Measurements from ENCODE around the gene TRPM8.
"Not testable (repeated sequence)": the region's sequence is repeated elsewhere in the genome, so short reads cannot be mapped to it uniquely, and the experiment has no call there.

DNA sequence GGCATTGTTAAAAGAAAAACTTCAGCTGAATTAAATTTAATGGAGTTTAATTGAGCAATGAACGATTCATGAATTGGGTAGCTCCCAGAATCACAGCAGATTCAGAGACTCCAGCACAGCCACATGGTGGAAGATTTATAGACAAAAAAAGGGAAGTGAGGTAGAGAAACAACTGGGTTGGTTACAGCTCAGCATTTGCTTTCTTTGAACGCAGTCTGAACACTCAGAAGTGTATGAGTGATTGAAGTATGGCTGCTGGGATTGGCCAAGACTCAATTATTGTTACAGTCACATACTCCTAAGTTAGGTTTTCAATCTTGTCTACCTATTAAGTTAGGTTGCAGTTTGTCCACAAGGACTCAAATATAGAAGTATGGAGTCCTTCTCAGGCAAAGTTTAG is 45.0 kb upstream of the TRPM8 start:
- TF ChIP-seq POLR2A (IDR thresholded peaks at IDR 0.05), result not testable (repeated sequence)
- TF ChIP-seq, protein P1, sequence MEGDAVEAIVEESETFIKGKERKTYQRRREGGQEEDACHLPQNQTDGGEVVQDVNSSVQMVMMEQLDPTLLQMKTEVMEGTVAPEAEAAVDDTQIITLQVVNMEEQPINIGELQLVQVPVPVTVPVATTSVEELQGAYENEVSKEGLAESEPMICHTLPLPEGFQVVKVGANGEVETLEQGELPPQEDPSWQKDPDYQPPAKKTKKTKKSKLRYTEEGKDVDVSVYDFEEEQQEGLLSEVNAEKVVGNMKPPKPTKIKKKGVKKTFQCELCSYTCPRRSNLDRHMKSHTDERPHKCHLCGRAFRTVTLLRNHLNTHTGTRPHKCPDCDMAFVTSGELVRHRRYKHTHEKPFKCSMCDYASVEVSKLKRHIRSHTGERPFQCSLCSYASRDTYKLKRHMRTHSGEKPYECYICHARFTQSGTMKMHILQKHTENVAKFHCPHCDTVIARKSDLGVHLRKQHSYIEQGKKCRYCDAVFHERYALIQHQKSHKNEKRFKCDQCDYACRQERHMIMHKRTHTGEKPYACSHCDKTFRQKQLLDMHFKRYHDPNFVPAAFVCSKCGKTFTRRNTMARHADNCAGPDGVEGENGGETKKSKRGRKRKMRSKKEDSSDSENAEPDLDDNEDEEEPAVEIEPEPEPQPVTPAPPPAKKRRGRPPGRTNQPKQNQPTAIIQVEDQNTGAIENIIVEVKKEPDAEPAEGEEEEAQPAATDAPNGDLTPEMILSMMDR (IDR thresholded peaks at IDR 0.05), result not testable (repeated sequence)

Data from testis (tissue), 2 donors.